Measurements from ENCODE around the gene BICDL1. TPM values are rescaled to one million over a fixed set of nuclear protein-coding genes. Genes with fewer than 3 reads are reported as not detected.

Gene BICDL1
- total RNA-seq, 1 experiment from 2014 or later, result 21.5 TPM

DNA sequence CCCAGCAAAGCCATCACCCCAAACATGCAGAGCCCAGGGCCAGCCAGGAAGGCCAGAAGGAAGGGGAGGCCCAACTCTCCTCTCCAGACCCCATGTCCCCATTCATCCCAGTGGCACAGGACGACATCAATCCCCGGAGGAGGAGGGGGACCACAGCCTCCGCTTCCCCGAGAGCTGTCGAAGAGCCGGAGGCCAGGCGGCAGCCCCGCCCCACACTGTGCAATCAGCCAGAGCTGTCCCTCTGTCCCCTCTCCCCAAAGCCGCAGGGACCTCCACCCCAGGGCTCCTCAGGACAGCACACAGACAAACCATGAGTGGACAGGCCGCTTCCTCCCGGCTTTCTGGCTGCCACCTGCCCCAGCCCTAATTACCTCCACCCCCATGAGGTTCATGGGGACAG is 110.7 kb downstream of the BICDL1 start:
- no peak for DNase-seq (ENCODE audit: low spot score)

DNA sequence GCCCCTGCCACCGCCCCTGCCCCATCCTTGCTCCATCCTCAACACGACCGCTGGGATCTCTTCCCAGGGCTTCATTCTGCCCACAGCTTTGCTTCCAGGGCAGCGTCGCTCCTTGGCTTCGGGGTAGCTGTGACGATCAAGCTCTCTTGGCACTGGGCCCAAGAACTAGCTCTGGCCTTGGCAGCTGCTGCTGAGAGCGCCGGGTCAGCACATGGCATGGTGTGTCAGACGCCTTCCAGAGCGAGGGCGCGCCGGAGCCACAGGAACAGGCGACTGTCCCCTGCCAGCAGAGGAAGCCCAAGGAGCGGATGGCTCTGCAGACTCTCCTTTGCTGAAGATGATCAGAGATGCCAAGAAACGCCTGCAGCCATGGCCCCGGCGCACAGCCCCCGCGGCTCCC is 111.6 kb downstream of the BICDL1 start:
- no peak for DNase-seq (ENCODE audit: low spot score)

GRCh38 chr12:120101182-120101581 is 112.1 kb downstream of the BICDL1 start:
- DNase-seq (ENCODE audit: low spot score), result no peak

DNA sequence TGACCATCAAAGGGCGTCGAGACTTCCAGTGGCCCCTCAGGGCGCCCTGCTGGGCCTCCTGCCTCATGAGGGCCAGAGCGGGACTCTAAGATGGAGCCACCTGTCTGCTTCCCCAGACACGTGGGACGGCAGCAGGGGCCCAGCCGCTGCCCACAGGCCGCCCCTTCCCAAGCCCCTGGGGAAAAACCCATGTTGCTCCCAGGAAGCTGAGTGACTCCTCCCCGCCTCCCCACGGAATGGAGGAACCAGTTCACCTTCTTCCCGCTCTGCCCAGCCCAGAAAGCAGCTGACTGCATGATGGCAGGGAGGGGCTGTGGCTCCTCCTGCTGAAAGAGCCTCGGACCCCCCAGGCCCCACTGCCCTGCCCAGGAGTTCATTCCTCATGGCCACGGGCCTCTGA is 112.6 kb downstream of the BICDL1 start:
- peak; percentile 48 for DNase-seq (ENCODE audit: low spot score)

DNA sequence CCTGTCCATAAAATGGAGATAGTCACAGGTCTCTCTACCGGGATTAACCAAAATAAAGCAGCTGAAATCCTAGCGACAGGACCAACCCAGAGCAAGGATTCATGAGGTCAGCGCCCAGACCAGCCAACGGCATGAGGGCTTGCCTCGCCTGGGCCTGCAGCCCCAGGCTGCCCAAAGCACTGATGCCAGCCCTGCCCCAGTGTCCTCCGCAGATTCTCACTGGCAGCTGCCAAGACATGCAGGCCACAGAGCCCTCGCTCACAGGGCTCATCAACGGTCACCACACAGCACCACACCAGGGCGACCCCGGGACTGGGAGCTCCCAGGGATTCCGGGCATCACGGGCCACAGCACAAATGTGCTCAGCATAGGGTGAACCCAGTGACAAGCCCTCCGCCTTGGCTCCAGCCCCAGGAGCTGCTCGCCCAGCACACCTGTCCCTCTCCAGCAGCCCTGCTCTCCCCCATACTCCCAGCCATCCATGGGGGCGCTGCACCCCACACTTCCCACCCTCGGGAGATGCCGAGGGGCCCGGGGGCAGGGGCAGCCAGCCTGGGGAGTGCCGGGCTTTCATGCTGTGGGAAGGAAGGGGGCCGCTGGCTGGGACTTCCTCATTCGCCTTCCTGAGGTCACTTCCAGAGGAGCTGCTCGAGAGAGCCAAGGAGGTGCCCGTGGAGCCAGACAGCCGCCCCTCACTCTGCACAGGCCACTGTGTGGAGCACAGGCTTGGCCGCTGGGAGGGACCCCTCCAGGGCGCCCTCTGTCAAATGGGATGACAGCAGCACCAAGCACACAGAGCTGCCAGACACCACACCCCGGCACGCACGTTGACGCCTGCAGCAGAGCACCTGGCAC is 113.4 kb downstream of the BICDL1 start:
- no peak for DNase-seq (ENCODE audit: low spot score)

DNA sequence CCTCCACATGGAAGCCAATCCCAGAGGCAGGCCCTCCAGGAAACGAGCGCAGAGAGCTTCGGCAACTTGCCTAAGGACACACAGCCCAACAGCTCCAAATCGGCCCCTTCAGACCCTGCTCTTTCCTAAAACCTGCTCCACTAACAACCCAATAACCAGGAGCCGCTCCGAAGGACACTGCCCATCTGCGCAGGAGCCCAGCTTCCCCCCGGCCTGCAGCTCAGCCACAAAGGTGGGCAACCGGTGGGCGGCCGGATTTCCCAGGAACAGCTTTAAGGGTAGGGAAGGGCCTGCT is 114.0 kb downstream of the BICDL1 start:
- no peak for DNase-seq (ENCODE audit: low spot score)

DNA sequence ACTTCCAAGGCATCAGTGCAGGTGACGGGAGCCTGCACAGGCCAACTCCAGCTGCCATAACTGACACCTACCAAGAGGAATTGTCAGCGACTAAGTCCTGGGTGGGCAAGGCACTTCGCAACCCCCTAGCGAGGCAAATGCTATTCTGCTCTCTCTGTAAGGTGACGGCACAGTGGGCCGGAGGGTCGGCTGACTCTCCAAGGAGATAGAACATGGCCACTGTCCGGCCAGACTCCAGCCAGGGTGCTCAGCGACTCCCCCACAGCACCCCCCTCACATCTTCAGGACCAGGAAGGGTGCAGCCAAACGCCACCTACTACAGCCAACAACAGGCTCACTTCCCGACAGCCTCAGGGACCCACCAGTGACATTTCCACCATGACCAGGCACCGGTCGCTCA is 114.3 kb downstream of the BICDL1 start:
- DNase-seq (ENCODE audit: low spot score), result no peak

DNA sequence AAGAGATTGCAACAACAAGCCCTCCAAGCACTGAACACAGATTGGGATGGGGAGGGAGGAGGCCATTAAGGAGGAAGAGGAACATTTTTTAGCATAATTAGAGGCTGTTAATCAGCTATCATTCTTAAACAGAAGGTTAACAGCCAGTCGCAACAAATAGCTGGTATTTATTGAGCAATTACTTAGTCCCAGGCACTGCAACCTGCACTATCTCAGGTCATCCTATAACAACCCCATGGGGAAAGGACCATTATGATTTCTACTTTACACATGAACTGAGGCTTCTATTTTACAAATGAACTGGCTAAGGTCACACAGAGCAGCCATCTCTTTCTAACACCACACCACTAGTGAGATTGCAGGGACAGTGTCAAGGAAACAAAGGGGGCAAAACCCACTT is 117.1 kb downstream of the BICDL1 start:
- no peak for DNase-seq (ENCODE audit: low spot score)

DNA sequence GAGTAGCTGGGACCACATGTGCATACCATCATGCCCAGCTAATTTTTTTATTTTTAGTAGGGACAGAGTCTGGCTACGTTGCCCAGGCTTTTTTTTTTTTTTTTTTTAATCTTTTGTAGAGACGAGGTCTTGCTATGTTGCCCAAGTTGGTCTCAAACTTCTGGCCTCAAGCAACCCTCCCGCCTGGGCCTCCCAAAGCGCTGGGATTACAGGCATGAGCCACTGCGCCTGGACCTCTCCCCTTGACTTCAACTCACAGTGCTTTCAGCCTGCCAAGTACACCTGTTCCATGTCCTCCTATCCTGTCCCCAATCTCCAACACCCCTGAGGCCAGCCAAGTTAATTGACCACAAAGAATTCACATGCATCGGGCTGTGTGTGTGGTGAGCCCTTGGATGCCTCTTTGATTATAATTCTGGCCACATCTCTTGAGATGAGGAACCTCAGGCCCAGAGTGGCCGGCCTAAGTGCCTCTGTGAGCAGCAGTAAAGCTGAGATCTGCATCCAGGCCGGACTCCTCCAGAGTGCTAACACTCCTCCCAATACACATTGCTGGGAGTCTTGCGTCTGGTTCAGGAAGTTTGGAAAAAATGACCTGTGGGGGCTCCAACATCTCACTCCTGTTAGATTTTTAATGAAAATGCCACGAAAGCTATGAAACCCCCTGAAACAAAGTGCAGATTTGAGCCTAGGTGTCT is 120.7 kb downstream of the BICDL1 start:
- no peak for DNase-seq (ENCODE audit: low spot score)

DNA sequence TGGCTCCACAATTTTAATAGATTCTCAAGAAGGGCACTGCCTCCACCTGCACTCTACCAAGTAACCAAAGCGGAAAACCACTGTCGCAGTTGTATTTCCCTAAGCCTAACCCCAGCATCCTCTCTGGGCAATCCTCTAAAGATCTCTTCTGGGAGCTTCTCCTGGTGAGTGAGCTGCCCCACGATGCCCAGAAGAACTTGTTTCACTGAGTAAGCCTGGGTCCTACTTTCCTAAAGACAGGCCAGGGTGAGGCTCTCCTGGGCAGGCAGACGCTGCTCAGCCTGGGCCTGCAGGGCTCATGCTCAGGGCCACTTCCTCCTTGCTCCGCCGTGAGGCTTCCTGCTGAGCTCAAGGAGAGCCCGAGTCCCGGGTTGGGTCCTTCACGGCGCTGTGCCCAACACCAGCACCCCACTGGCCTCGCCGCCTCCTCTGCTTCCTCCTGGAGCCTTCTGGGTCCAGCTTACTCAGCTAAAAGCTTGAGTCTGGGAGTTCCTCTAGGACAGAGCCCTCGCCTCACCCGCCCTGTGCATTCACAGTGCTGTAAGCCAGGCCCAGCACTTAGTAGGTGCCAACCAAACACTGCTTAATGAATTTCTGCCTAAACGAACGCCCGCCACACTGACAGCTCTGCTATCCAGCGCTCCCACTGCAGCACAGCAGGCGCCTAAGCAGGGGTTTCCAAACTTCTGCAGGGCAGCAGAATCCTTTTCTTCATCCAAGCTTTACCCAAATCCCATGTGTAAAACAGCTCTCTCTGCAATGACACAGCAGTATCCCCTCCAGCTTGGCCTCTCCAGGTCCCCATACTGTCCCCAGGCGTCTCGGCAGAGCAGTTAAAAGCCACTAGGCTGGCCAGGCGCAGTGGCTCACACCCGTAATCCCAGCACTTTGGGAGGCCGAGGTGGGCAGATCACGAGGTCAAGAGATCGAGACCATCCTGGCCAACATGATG is 121.8 kb downstream of the BICDL1 start:
- no peak for DNase-seq (ENCODE audit: low spot score)

- DNase-seq (ENCODE audit: low spot score), result no peak
These were observed 126.0 kb downstream of the BICDL1 start for GRCh38 chr12:120115066-120115465.

DNA sequence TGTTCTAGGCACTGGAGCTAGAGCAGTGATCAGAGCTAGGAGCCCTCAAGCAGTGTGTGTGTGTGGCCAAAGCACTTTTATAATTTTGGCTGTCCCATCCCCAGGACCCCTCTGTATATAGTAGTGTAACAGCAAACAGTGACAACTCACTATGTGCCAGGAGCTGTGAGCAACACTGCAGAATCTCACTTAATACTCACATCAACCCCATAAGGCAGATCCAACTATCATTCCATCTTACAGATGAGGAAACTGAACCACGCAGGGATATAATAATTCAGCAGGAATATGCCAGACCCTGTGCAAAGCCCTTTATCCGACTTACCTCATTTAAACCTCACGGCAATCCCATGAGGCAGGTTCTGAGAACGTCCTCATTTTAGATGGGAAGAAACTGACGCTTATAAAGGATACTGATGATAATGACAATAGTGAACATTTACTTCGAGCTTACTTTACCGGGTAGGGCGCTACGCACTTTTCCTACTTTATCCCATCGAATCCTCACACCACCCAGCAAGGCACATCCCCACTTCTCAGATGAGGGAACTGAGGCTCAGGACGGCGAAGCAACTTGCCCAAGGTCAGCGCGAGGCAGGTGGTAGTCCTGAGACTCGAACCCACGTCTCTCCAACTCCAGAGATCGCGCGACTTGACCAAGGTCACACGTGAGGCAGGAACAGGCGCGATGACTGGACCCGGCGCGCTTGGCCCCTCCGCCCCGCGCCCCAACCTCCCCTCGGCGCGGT is 126.8 kb downstream of the BICDL1 start:
- peak; percentile 33 for DNase-seq (ENCODE audit: low spot score)

GRCh38 chr12:120116441-120116791 is 127.4 kb downstream of the BICDL1 start, which contains the start of gene RAB35:
RAB35 (minus strand) TSS chr12:120116753; CDS start chr12:120116650, 103 bp downstream.
- DNase-seq (ENCODE audit: low spot score), result no peak

DNA sequence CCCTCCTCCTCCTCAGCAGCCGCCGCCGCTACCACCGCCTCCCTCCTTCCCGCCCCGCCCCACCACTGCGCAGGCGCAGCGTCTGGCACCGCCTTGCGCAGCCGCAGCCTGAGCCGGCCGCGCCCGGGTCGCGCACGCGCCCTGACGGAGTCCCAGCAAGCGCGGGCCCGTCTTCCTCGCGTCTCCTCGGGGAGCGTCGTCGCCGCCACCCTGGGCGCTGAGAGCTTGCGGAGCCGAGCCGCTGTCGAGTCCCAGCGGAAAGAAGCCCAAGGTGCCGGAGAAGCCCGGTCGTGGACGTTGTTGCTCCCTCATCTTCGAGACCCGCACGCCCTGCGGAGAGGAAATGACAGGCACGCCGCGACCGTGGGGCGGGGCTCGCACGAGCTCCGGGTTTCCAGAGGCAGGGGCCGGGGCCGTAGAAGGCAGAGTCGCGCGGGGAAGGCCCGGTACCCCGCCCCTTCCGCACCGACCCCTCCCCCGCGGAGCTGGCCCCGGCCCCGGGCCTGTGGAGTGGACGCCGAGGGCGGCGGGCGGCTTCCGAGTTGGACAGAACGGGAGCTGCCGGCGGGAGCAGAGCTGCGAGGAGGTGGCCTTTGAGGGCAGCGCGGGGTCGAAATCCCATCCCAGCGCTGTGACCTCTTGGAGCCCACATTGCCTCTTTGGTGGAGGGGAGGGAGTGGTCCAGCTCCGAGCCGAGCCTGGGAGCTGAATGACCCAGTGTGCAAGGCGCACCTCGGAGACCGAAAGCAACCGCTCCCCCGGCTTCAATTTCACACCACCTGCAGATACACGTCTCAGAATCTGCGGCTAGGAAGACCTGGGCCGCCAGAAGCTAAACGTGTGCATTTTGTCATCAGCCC is 128.0 kb downstream of the BICDL1 start:
- peak; percentile 96 for DNase-seq (ENCODE audit: low spot score)

DNA sequence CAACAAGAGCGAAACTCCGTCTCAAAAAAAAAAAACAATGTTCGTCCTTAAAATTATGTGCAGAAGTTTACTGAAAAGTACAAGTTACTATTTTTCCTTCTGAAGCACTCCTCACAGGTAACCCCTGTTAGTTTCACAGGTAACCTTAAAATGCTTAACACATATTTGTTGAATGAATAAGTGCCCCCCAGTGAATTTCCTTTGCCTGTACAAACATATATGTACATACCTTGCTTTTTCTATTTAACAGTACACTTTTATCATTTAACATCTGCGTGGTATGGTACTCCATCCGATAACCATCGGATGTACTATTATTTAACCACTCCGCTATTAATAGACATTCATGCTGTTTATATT is 128.9 kb downstream of the BICDL1 start:
- no peak for DNase-seq (ENCODE audit: low spot score)

- DNase-seq (ENCODE audit: low spot score), result peak; percentile 48
These were observed 129.5 kb downstream of the BICDL1 start for GRCh38 chr12:120118321-120119061.

DNA sequence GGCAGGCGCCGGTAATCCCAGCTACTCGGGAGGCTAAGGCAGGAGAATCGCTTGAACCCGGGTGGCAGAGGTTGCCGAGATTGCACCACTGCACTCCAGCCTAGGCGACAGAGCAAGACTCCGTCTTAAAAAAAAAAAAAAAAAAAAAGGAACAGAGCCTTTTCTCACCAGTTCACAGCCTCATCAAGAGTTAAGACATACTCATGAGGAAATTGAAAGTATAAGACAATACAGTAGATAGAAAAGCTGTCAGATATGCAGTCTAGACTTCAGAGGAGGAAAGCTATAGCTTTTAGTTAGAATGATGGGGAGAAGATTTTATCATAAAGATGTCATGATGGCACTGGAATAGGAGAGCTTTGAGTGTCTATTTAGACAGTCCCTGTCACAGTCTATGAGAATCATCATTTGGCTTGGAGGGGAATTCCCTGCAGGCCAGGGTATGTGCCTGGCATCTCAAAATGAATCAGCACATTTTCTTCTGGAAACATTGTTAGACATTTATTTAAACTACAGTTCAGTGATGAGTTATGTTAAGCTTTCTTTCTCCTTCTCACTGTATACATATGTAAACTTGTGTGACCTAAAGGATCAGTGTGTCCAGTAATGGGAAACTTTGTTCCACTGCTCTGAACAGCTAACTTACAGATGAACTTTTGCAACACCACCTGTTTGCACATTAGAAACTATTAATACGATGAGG is 130.4 kb downstream of the BICDL1 start:
- no peak for DNase-seq (ENCODE audit: low spot score)

DNA sequence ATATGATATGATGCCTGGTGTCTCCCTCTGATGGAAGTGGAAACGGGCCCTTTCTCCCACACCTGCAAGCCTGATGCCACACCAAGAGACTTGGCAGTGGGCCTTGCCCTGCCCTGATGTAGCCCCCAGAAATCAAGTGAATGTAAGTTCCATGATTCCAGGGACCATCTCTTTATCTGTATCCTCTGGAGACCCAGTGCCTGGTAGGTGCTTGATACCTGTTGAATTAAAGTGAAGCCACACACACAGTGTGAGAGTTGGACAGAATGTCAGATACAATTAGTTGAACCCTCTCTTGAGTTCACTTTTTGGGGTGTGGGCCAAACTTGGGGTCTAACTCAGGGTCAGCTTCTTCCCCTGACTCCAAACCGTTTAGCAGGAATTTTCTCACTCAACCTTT is 132.3 kb downstream of the BICDL1 start:
- no peak for DNase-seq (ENCODE audit: low spot score)

DNA sequence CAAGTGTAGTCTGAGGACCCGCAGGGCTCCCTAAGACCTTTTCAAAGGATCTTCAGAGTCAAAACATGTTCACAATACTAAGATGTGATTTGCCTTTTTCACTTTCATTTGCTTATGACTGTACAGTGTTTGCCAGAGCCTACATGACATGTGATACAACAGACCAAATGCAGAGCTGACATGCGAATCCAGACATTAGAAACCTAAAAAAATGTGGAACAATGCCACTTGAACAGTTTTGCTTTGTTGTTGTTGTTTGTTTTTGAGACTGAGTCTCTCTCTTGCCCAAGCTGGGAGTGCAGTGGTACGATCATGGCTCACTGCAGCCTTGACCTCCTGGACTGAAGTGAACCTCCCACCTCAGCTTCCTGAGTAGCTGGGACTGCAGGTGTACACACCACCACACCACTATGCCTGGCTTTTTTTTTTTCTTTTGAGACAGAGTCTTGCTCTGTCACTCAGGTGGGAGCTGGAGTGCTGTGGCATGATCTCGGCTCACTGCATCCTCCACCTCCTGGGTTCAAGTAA is 132.8 kb downstream of the BICDL1 start:
- DNase-seq (ENCODE audit: low spot score), result no peak

Measured in HT-29 (cell line).